Measurements from ENCODE around the gene MX2.
"Not testable (repeated sequence)": the region's sequence is repeated elsewhere in the genome, so short reads cannot be mapped to it uniquely, and the experiment has no call there.

Gene MX2

DNA sequence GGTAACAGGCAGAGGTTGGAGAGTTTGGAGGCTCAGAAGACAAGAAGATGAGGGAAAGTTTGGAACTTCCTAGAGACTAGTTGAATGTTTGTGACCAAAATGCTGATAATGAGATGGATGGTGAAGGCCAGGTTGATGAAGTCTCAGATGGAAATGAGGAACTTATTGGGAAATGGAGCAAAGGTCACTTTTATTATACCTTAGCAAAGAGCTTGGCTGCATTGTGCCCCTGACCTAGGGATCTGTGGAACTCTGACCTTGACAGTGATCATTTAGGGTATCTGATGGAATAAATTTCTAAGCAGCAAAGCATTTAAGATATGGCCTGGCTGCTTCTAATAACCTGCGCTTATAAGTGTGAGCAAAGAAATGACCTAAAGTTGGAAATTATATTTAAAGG is 28.1 kb upstream of the MX2 start:
- H3K4me3 ChIP-seq, result no peak overlapping the region
- H3K27ac ChIP-seq, result no peak overlapping the region

DNA sequence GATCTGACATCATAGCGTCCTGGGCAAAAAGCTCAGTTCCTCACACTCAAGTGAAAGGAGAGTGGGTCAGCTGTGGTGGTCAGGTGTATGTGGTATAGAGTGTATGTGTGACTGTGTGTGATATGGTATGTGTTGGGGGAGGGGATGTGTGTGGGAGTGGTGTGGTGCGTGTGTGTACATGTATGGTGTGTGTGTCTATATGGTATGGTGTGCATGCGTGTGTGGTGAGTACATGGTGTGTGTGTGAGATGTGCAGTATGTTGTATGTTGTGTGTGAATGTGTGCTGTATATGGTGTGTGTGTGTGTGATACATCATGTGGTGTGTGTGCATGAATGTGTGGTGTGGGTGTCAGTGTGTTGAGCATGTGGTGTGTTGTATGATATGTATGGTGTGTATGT is 24.3 kb upstream of the MX2 start:
- Histone ChIP-seq H3K4me3 (no peak overlapping the region), H3K27ac (no peak overlapping the region)

DNA sequence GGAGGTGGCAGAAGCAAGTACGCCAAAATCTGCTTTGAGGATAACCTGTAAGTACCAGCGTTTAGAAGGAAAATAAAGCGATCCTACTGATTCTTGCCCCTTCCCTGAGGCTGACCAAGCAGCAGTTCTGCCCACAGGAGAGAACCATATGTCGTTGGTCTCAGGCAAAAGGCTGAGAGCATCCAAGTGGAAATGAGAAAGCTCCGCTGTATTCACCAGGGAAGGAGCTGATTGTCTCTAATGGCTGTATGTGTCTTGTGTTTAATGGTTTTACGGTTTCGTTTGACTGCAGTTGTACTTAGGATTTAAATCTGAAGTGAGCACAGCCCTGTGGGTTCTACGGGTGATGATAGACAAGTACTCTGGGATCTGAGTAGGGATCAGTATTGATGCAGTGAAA is 23.4 kb upstream of the MX2 start:
- no peak overlapping the region for H3K27ac ChIP-seq
- H3K4me3 ChIP-seq, result no peak overlapping the region

DNA sequence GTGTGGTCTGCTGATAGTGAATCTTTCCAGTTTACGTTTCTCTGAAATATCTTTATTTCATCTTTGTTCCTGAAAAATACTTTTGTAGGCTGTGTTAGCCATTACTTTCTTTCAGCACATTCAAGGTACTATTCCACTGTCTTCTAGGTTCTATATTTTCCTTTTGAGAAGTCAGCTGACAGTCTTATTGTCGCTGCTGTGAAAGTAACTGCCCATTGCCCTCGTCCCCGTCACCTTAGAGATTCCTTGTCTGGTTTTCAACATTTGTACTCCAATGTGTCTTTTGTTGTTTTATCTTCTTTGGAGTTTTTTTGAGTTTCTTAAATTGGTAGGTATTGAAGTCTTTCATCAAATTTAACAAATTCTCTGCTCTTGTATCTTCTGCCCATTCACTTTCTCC is 19.8 kb upstream of the MX2 start:
- Histone ChIP-seq H3K4me3 (no peak overlapping the region), H3K27ac (no peak overlapping the region)

DNA sequence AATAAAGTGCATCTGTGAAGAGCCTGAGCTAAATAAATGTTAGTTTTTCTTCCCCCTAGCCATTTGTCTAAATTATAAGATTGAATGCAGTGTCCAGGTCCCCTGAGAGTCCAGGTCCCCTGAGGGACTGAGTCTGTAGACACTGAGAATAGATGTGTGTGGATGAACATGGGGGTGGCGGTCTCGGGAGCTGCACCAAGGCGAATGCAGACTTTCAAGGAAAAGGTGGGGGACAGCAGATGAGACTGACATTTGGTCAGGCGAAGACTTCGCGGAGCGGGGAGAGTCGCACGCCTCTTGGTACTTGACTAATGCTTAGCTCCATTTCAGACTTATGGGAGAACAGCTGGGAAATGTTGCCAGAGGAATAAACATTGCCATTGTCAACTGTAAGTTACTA is 17.7 kb upstream of the MX2 start:
- Histone ChIP-seq H3K4me3 (no peak overlapping the region), H3K27ac (peak overlapping the region in 1 of 21 experiments; percentile 22)

DNA sequence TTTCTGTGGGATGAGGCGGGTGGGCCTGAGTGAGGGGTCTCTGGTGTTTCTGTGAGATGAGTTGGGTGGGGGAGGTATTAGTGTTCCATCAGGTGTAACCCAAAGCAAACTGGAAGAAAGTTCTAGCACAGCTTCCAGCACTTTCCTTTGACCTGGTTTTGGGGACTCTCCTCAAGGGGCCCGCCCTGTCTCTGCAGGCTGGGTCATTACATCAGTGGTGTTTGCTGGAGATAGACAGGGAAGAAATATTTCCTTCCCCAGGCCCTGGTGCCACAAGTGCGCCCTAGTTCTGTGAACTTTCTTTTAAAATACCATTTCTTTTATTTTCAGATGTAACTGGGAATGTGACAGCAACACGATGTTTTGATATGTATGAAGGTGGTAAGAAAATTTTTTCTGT is 16.5 kb upstream of the MX2 start:
- Histone ChIP-seq H3K4me3 (no peak overlapping the region), H3K27ac (no peak overlapping the region)

DNA sequence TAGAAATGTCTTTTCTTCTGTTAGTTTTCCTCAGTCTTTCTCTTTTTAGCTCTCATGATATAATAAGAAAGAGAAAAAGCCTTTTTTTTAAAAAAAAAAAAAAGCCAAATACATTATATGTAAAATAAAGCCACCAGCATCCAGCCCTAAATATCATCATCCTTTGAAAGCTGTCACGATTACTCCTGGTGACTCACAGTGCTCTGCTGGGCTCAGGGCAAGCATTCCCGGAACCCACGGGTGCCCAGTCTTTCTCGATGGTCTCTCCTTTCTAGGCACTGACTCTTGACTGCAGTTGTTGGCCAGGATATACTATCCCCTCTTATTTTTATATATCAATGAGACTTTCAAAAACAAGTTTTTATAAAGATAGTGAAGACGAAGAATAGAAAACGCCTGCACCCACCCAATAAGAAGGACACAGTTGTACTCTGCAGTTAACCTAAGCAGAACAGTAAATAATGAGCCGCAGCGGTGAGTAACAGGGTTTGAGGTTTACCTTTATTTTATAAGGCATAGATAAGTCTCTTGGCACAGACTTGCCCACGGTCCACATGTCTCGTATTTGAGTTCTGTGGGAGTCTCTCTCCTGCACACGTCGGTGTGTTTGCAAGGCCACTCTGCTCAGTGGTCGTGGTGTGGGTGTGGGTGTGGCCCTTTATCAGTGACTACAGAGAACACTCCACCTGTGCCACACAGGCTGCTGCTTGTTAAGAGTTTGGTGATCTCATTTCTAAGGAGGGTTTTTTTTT is 15.7 kb upstream of the MX2 start:
- H3K4me3 ChIP-seq, result no peak overlapping the region
- no peak overlapping the region for H3K27ac ChIP-seq

DNA sequence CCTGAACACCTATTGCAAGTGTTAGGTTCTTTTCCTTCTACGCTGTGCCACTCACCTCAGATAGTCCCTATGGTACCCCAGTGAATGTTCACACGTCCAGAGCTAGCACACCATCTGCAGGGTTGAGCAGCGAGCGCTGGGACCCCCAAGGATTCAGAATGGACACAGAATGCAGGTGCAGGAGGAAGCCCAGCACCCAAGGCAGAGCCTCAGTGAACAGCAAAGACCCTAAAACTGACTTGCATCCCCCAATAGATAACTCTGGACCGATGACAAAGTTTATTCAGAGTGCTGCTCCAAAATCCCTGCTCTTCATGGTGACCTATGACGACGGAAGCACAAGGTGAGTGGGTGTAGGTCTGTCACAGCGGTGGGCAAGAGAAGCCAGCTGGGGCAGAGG is 15.1 kb upstream of the MX2 start:
- H3K4me3 ChIP-seq, result no peak overlapping the region
- H3K27ac ChIP-seq, result no peak overlapping the region

DNA sequence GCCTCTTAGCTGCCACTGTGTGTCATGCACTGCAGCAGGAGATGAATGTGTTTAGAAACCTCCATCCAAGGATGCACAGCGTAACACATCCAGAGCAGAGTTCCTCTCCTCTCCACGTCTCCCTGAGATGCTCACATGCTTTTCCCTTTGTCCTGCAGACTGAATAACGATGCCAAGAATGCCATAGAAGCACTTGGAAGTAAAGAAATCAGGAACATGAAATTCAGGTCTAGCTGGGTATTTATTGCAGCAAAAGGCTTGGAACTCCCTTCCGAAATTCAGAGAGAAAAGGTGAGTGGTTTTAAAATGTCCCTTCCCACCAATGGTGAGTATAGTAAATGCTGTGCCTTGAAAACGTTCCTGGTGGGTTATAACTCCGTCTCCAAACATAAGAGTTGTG is 13.4 kb upstream of the MX2 start:
- no peak overlapping the region for H3K27ac ChIP-seq
- no peak overlapping the region for H3K4me3 ChIP-seq

DNA sequence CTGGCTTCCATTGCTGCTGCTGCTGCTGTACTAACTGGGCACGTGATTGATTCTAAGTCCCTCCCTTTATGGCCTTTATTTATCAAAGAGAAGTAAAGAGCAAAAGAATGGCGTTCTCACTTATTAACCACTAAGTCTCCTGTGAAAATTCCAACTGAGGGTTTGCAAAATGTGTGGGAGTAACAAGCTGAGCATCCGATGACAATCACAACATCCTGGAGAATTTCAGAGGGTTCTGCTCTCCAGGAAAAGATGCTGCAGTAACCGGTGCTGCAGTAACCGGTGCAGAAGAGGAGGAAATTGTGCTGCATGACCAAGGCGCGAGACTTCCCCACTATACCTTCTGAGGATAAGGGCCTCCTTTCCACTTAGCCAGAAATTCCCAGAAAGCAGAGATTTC is 12.7 kb upstream of the MX2 start:
- no peak overlapping the region for H3K27ac ChIP-seq

DNA sequence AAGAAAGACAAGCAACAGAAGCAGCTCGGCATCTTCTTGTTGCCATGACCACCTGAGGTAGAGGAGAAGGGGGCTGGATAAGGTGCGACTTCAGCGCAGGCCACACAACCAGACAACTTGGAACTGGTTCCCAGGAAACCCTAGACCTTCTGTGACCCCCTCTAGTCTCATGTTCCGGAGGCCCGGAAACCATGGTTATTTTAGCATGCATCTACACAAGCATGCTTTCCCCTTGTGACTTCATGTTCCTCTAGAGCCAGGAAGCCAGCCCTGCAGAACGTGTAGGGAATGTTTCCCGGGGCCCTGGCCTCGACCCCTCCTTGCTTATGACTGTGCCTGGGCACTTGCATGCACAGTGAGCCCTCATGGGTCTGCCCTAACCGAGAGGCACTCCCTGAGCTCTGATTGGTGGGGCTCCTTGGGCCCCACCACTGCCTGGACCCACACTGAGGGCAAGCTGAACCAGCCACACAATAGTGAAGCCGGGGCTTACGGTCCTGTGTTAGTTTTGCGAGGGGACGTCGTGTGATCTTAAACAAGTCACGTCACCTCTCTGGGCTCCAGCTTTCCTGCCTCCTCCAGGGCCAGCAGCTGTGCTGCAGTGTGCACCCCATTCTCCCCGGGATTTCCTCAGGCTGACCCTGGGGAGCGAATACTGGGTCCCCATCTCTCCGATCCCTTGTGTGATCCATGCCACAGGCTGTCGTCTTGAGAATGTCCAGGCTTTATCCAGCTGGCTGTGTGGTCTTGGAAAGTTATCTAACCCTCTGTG is 12.0 kb upstream of the MX2 start:
- Histone ChIP-seq H3K4me3 (no peak overlapping the region), H3K27ac (no peak overlapping the region)

More for the DNA sequence above, 12.7 kb upstream of the MX2 start:
- no peak overlapping the region for H3K4me3 ChIP-seq

DNA sequence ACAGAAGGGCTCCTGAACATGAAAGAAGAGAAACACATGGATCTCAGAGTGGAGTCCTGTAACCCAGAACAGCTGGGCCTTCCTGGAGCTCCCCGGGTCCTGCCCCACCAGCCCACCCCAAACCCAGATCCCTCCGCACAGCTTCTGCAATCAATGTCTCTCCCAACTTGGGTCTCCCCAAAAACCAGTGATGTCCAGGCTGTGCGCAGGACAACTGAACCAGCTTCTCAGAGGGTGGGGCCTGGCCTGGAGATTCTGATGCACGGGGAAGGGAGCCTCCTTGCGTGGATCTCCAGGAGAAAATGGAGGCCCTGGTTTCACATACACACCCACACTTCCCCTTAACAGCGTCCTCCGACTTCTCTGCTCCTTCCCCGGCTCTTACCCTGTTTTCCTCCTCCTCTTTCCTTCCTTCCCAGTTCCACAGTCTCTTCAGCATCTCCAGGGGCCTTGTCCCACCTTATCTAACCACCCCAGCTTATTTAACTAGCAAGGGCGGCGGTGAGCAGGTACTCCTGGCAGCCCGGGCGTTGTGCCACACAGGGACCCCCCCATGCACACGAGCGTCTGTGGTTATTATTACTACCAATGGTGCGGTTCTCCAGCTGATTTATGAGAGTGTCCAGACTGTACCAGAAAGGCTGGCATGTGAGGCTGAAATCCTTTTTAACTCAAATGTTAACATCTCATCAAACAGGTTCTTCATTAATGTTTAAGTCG is 11.2 kb upstream of the MX2 start:
- Histone ChIP-seq H3K27ac (no peak overlapping the region), H3K4me3 (no peak overlapping the region)

DNA sequence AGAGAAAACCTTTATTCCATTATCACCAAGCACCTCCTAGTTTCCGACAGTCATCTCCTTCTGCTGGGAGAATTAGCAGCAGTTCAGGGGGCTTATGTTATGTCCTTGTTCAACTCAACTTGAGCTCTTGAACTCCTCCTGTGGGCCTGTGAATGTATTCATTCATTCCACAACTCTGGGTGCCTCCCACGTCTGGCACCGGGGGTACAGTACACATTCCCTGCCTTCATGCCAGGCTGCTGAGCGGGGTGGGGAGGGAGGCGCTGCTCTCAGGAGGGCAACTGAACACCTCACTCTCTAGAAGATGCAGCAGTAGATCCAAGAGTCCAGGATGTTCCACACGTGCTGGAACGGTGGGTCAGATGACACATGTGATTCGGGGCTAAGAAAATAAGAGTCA is 4.3 kb upstream of the MX2 start:
- Histone ChIP-seq H3K4me3 (no peak overlapping the region), H3K27ac (no peak overlapping the region)

DNA sequence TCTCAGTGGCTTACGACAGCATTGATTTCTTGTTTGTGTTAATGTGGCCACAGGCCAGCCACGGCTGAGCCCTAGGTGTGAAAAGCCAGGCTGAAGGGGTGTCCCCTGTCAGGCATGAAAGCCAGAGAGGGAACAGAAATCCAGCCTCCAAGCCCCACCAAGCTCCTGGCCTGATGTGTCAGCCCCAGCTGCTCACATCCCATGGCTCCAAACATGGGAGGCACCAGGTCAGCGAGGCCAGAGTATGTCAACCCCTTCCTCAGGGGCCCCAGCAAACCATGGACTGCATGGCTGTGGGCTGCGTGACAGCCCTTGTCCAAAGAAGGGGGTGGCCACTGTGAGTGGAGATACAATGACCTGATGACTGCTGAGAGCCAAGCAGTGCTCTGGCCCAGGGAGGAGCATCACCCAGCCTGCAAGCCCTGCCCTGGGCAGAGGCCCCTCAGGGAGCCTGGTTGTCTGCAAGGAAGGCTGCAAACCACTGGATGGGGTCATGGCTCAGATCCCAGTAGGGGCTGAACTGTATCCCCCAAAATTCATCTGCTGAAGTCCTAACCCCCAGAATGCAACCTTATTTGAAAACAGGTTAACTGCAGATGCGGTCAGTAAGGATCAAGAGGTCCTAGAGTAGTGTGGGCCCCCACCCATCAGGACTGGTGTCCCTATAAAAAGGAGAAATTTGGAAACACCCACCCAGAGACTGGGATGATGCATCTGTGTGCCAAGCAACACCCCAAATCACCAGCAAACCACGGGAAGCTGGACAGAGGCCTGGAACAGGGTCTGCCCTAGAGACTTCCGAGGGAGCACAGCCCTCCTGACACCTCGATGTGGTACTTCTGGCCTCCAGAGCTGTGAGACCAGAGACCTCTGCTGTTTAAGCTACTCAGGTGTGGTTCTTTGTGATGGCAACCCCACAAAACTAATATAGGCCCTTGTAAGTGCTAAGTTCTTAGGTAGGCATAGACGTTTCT is 3.3 kb upstream of the MX2 start:
- no peak overlapping the region for H3K27ac ChIP-seq
- H3K4me3 ChIP-seq, result no peak overlapping the region

DNA sequence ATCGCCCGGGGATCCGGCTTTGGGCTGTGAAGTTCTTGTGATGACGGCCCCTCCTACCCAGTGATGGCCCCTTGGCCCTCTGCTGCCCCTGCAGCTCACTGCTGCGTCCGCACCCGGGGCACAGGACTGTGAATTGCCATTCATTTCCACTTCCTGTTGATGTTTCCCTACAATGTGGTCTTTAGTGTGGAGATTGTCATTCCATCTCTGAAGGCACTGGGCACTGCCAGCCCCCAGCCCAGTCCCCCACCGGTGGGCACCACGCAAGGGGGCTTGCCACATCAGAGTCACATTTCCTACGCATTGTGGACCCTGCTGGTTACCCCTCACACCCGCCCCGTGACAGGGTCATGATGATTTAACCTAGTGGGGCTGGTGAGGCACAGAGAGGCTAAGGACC is 2.5 kb upstream of the MX2 start:
- no peak overlapping the region for H3K4me3 ChIP-seq
- H3K27ac ChIP-seq, result no peak overlapping the region

DNA sequence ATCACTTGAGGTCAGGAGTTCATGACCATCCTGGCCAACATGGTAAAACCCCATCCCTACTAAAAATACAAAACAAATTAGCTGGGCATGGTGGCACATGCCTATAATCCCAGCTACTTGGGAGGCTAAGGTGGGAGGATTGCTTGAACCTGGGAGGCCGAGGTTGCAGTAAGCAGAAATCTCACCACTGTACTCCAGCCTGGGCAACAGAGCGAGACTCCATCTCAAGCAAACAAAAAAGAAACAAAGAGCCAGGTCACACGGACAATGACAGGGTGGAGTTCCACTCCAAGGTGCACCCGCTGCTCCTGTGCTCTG is 2.1 kb upstream of the MX2 start:
- not testable (repeated sequence) for H3K4me3 ChIP-seq
- H3K27ac ChIP-seq, result peak overlapping the region in 4 of 21 experiments; percentile 88 to 90 (median 89)

DNA sequence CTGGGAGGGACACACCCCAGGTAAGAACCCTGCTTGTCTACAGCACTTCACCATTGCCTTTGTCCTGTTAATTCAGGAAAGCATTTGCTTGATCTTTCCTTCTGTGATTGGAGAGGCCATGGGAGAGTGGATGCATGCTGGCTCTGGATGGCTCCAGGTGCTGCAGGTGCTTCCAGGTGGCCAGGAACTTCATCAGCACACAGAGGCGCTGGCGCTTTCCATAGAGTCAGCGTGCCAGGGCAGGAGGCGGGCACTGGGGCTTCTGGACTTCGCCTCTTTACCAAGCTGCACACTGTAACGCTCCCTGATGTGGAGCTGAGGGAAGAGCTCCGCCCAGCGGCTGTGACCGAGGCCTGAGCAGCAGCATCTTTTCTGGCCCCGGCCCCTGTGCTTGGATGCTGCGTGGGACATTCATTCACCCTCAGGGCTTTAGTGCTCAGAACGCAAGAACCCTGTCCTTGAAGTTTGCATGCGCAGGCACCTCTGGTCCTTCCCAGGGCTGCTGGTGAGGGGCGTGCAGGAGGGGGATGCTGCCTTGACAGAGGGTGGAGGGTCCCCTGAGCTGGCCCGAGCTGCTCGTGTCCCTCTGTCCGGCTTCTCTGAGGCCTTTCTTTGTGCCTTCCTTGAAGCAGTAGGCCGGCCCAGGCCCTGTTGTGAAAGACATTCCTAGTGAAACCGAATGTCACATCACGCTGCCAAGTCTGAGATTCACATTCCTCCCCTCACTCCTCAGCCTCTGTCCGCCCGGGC is 1.6 kb upstream of the MX2 start:
- Histone ChIP-seq H3K27ac (peak overlapping the region in 13 of 21 experiments; percentile 48 to 100 (median 89)), H3K4me3 (no peak overlapping the region)

DNA sequence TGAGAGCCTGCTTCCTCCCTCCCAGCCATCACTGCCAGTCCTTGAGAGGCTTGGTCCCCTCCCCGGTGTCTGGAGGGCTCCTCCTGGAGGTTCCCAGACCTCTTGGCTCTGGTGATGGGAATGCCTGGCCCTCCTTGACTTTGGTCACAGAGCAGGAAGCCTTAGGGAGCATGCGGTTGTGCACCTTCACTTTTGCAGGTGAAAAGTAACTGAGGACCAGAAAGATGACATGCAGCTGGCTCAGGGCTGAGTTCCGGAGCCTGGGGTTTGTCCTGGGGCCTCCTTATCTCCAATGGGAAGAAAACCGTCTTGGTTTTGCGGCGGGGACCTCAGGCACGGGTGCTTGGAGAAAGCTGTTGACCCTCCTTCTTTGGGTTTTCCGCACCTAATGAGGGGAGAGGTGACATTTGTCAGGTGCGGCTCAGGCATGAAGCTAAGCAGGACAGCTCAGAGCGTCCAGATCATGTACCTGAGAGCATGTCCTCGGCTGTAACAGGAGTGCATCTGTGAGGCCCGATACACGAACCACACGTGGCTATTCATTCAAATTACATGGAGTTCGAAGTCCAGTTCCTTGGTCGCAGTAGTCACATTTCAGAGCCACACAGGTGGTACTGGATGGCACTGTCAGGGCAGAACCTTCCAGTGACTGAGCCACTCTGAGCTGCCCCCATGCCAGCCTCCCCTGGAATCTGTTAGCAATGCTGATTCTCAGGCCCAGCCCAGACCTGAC is 608 bp upstream of the MX2 start:
- Histone ChIP-seq H3K27ac (peak overlapping the region in 20 of 21 experiments; percentile 17 to 100 (median 88)), H3K4me3 (peak overlapping the region in 5 of 7 experiments; percentile 24 to 39 (median 36))
